Brain pericyte (primary cell): ENCODE results near the gene MED12L.

ENCODE experiments used
- DNase-seq: peaks from one replicate; pipeline ENCODE4 v3.0.0-alpha.2; 2012; ENCODE audit warnings: low read depth, low spot score

MED12L gene

GRCh38 chr3:151248772-151249337 lies 163.4 kb downstream of the MED12L start:
- no peak for DNase-seq

- no peak for DNase-seq
Measured at GRCh38 chr3:151256749-151257148, 171.3 kb downstream of the MED12L start.

- DNase-seq, result no peak
Measured at GRCh38 chr3:151259664-151260063, 174.2 kb downstream of the MED12L start.

GRCh38 chr3:151262871-151263525 lies 177.5 kb downstream of the MED12L start:
- DNase-seq, result no peak

- DNase-seq, result no peak
Measured at GRCh38 chr3:151264605-151265004, 179.1 kb downstream of the MED12L start.

GRCh38 chr3:151265166-151265565 lies 179.7 kb downstream of the MED12L start:
- DNase-seq, result no peak

- no peak for DNase-seq
Measured at GRCh38 chr3:151265866-151266265, 180.4 kb downstream of the MED12L start.

GRCh38 chr3:151267066-151267465 lies 181.6 kb downstream of the MED12L start:
- DNase-seq, result no peak

GRCh38 chr3:151268267-151269235 lies 183.1 kb downstream of the MED12L start:
- DNase-seq, result no peak

GRCh38 chr3:151269631-151270030 lies 184.2 kb downstream of the MED12L start:
- DNase-seq, result no peak

- DNase-seq, result no peak
Measured at GRCh38 chr3:151275091-151275490, 189.6 kb downstream of the MED12L start.

- no peak for DNase-seq
Measured at GRCh38 chr3:151276038-151276686, 190.7 kb downstream of the MED12L start.

GRCh38 chr3:151276687-151277042 lies 191.2 kb downstream of the MED12L start:
- DNase-seq, result no peak

- DNase-seq, result no peak
Measured at GRCh38 chr3:151278230-151278629, 192.8 kb downstream of the MED12L start, which contains the start of gene P2RY14. TSS of gene P2RY14 (minus strand) at chr3:151278542. CDS start at chr3:151214316, 64,226 bp downstream.

- peak; percentile 44 for DNase-seq
Measured at GRCh38 chr3:151281671-151282324, 196.3 kb downstream of the MED12L start.

- no peak for DNase-seq
Measured at GRCh38 chr3:151282921-151283320, 197.5 kb downstream of the MED12L start.

- DNase-seq, result no peak
Measured at GRCh38 chr3:151283387-151283786, 197.9 kb downstream of the MED12L start.

GRCh38 chr3:151283907-151284461 lies 198.5 kb downstream of the MED12L start:
- no peak for DNase-seq

GRCh38 chr3:151285940-151286339 lies 200.5 kb downstream of the MED12L start:
- DNase-seq, result no peak

GRCh38 chr3:151289445-151289844 lies 204.0 kb downstream of the MED12L start:
- DNase-seq, result no peak

GRCh38 chr3:151290673-151291072 lies 205.2 kb downstream of the MED12L start:
- no peak for DNase-seq
